Inflammatory macrophage treated with lipopolysaccharide for 4 hours (primary cell): ENCODE data around the gene SYCE1.
A peak's percentile ranks its signal among the peaks of the same experiment; 100 is the strongest.
"Not testable (repeated sequence)": the region's sequence is repeated elsewhere in the genome, so short reads cannot be mapped to it uniquely, and the experiment has no call there.

ENCODE experiments used
- DNase-seq: peaks from one replicate; pipeline ENCODE4 v3.0.0-alpha.2; 2020

The SYCE1 gene

DNA sequence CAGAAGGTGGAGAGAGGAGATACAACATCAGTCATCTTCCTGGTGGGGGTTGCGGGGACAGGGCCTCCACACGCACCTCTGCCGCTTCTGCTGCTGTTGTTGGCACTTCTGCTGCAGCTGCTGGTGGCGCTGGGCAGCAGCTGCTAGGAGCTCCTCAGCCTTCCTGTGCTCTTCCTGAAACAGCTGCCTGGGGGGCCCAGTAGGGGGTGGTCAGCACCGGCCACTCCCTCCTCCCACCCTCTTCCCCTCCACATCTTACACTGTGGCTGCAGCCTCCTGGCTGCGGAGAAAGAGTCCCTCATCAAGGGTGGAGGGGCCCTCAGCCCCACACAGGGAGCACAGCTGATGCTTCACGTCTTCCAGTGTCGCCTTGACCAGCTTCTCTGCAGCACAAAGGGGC, 9.9 kb downstream of the SYCE1 start:
- DNase-seq: no peak

DNA sequence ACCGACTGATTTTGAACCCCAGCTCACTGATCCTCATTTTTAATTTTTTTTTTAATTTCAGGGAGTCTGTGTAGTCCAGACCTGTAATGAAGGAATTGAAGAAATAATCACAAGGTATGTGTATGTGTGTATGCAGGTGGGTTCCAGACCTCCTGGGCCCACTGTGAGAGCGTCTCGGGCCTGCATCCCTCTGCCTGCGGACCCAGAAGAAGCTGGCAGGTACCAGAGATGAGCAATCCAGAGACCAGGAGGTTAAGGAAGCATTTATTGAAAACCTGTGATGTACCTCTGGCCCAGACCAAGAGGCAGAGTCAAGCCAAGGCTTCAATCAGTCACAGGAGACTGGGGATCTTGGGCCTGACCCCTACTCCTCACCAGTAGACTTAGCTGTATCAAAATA, 10.8 kb downstream of the SYCE1 start:
- DNase-seq: no peak

DNA sequence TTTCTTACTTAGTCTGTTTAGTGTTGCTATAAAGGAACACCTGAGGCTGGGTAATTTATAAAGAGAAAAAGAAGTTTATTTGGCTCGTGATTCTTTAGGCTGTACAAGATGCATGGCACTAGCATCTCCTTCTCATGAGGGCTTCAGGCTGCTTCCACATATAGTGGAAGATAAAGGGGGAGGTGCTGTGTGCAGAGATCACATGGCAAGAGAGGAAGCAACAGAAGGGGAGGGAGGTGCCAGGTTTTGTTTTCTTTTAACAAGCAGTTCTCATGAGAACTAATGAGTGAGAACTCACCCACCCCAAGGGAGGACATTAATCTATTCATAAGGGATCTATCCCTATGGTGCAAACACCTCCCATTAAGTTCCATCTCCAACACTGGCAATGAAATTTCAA, 20.9 kb downstream of the SYCE1 start:
- DNase-seq: no peak

DNA sequence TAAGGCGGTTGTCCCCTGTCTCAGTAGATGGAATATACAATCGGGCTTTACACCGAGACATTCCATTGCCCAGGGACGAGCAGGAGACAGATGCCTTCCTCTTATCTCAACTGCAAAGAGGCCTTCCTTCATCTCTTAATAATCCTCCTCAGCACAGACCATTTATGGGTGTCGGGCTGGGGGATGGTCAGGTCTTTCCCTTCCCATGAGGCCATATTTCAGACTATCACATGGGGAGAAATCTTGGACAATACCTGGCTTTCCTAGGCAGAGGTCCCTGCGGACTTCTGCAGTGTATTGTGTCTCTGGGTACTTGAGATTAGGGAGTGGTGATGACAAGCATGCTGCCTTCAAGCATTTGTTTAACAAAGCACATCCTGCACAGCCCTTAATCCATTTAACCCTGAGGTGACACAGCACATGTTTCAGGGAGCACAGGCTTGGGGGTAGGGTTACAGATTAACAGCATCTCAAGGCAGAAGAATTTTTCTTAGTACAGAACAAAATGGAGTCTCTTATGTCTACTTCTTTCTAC, 23.9 kb downstream of the SYCE1 start:
- not testable (repeated sequence) for DNase-seq

DNA sequence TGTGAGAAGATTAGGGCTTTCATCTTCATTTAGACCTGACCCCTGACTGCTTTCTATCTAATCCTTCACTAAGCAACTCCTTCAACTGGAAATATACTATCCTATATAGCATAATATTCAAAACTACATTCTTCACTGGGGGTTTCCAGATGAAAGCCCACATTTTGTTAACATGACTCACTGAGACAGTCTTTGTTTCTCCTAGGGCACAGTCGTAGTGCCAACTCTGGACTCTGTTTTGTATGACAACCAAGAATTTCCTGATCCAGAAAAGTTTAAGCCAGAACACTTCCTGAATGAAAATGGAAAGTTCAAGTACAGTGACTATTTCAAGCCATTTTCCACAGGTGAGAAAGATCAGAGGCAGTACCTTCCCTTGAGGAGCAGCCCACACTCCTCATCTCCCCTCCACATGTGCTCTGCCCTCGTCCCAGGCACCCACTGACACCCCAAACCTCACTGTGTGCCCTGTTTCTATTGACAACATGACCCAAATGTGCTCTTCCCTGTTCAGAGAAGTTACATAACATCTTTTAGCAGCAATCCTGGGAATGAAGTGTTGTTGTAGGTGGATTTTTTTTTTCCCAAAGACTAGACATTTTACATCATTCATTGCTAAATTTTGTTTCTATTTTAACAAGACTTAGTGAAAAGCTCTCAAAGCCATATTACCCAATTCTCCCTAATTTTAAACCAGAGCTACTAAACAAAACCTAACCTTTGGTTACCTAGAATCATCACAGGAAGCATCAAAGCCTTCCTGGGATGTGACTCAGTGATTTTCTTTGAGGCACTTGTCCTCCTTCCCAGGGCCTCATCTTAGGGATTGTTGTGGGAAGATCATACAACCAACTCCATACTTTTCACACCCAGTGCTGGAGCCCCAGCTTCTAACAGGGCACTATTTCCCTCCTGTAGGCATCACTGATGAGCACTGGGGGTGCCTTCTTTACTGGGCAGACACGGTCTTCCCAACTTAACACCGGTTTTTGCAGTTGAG, 27.5 kb downstream of the SYCE1 start:
- DNase-seq: no peak

DNA sequence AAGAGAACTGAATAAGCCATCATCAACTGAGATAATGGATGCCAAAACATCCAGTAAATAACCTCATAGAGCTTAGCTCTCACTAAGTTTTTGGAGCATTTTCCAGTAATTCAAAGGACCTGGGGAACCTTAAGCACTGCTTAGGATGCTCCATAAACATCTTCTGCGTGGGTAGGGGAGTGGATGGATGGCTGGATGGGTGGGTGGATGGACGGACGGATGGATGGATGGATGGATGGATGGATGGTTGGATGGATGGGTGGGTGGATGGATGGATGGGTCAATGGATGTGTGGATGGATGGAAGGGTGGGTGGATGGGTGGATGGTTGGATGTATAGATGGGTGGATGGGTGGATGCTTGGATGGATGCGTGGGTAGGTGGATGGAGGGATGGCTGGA, 29.2 kb downstream of the SYCE1 start:
- no peak for DNase-seq

DNA sequence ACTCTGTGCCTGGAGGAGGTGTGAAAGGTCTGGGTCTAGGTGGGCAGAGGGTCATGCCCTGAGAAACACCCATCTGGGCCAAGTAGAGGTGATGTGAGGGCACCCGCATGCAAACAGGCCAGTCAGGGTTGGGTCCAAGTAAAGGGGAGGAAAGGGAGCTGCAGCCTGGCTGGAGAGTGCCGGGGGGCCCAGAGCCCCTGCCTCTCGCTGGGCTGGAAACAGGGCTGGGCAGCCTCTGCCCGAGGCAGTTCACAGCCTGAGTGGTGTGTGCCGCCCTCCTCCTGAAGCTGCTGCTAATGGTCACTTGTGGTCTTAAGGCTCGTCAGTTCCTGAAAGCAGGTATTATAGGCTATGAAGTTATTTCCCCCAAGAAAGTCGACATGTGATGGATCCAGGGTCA, 31.0 kb downstream of the SYCE1 start:
- no peak for DNase-seq

DNA sequence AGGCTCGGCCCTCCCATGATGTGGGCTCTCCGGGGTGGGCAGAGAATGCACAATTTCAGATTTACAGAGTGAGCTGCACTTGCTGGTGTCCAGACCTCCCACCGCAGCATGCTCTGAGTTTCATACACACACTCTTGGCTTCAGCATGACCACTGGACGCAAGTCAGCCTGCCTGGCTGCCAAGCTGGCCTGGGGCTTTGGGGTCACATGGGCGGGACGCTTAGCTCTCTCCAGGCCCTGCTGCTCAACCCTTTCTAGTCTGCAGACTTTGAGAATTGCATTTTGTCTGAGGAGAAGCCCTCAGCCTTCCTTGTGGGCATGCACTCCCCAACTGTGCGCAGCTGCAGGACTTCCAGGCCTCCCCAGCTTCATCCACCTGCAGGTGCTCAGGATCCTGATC, 32.5 kb downstream of the SYCE1 start:
- no peak for DNase-seq

DNA sequence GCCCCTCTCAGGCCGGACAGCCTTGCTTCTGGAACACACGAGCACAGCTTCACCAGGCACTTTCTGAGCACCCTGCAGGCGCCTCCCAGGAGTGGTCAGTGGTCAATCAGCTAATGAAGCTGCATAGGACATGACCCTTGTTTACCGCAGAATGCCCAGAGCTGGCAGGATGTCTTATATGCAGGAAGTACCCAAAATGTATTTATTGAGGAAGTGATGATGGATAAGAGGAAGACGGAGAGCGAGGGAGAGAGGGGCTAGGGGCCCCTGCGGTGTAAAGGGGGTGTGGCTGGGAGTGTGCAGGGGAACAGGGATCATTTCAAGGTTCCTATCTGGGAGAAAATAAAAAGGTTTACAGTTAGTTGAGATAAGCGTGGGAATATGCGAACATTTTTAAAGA, 34.9 kb downstream of the SYCE1 start:
- no peak for DNase-seq

DNA sequence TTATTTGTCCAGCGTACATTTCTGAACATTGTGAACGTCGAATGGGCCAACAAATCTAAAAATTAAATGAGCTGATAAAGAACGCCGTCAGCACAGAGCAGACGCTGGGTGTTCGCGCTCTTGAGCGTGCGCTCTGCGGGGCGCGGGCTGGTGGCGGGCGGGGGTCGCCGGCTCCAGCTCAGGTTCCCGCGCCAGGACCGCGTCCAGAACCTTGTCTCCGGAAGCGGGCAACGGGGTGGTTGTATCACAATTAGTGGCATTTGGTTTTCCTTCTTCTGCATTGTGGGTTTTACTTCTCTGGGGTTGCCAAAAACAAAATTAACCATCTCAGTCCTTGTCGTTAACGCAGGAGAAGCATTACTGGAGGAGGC, 35.8 kb downstream of the SYCE1 start:
- DNase-seq: no peak

DNA sequence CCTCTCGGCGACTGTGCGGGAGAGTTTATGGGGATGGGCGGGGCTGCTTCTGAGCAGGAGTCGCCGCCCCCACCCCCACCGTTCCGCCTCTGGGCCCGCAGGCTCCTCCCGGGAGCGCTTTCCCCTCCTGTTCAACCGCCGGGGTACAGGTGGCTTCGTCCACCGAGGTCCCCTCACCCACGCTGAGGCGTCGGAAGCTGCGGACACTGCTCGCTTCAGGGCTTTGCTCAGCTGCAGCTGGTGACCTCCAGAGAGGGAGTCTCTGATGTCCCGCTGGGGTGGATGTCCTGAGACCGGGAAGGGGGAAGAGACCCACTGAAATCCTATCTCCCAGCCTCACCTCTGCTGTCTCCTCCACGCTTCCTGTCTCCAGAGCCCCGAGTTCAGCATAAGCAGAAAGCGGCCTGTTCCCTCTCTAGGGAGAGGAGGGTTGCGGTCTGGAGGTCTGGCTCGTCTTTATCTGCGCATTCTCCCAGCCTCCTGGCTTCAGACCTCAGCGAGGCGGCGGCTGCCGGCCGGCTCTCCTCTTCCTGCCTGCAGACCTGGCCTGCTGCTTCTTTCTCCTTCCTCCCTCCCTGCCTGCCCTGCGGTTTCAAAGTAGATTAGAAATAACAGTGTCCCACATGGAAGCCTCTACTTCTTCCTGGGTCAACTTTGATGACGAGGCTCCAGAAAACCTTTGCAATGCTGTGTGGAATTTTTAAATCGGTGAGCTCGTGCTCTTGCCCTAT, 36.4 kb downstream of the SYCE1 start:
- no peak for DNase-seq

DNA sequence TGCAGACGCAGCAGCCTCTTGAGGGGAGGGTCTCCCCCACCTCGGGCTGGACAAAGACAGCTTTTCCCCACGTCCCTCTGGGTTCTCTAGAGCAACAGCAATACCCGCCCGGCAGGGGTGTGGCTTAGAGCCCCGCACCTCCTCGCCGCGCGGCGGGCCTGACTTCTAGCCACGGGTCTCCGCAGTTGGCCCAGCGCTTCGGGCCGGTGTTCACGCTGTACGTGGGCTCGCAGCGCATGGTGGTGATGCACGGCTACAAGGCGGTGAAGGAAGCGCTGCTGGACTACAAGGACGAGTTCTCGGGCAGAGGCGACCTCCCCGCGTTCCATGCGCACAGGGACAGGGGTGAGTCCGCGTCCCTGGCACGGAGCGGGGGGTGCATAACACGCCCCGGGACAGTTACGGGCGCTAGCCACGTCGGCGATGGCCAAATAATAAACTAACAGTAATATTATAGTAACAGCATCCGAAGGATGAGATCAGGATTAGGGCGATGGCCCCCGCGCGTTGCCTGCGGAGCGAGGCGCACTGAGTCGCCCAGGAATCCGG, 37.0 kb downstream of the SYCE1 start:
- no peak for DNase-seq

DNA sequence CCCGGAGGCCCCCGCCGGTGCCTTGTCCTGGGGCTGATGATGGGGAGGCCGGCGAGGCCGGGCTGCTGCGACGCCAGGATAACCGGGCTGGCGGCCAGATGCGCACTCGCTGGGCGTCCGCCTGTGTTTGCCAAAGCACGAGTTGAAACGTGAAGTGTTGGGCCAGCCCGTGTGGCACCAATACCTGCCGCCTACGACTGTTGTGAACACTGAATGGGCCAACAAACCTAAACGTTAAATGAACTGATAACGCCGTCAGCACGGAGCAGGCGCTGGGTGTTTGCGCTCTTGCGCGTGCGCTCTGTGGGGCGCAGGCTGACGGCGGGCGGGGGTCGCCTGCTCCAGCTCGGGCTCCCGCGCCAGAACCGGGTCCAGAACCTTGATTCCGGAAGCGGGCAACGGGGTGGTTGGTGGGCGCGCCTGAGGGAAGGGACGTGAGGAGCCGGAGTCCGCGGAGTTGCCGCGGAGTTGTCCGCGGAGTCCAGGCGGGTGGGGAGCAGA, 37.6 kb downstream of the SYCE1 start:
- DNase-seq: no peak

DNA sequence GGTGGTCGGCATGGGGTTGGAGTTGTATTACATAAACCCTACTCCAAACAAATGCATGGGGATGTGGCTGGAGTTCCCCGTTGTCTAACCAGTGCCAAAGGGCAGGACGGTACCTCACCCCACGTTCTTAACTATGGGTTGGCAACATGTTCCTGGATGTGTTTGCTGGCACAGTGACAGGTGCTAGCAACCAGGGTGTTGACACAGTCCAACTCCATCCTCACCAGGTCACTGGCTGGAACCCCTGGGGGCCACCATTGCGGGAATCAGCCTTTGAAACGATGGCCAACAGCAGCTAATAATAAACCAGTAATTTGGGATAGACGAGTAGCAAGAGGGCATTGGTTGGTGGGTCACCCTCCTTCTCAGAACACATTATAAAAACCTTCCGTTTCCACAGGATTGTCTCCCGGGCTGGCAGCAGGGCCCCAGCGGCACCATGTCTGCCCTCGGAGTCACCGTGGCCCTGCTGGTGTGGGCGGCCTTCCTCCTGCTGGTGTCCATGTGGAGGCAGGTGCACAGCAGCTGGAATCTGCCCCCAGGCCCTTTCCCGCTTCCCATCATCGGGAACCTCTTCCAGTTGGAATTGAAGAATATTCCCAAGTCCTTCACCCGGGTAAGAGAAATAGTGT, 38.3 kb downstream of the SYCE1 start, which contains the start of gene CYP2E1:
TSS of gene CYP2E1 (plus strand) at position 407 of the 632 bp plus-strand sequence. CDS start at position 440, 33 bp downstream.
- DNase-seq: no peak

DNA sequence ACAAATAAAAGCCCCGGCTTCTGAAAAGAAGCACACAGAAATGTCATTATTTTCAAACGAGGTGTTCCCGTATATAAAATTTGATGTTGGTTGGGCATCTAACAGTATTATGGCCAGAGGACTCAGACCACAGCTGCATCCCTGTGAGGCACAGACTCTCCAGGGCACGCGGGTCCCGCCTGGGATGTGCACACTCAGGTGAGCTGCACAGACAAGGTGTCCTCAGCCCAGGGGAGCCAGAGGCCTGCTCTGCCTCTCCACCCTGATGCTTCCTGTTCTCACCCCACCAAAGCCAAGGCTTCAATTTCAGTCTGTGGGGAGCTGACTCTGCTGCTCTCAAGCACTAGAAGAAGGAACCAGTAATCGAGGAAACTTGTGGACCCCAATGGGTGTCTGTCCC, 39.9 kb downstream of the SYCE1 start:
- no peak for DNase-seq

DNA sequence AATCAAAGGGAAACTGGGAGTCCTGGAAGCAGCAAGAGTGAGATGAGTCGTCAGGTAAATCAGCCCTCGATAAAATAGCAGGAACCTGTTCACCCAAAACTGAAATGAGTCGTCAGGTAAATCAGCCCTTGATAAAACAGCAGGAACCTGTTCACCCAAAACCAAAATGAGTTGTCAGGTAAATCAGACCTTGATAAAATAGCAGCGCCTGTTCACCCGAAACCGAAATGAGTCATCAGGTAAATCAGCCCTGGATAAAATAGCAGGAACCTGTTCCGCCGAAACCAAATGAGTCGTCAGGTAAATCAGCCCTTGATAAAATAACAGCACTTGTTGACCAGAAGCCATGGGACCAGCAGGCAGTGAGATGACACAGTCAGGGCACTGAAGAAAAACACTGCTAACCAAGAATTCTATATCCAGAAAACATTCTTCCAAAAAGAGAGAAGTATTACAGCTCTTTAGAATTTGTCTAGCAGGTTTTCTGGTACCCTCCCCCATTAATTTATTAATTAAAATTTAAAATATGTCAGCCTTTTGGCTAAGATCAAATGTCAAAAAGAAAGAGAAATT, 41.7 kb downstream of the SYCE1 start:
- DNase-seq: no peak

DNA sequence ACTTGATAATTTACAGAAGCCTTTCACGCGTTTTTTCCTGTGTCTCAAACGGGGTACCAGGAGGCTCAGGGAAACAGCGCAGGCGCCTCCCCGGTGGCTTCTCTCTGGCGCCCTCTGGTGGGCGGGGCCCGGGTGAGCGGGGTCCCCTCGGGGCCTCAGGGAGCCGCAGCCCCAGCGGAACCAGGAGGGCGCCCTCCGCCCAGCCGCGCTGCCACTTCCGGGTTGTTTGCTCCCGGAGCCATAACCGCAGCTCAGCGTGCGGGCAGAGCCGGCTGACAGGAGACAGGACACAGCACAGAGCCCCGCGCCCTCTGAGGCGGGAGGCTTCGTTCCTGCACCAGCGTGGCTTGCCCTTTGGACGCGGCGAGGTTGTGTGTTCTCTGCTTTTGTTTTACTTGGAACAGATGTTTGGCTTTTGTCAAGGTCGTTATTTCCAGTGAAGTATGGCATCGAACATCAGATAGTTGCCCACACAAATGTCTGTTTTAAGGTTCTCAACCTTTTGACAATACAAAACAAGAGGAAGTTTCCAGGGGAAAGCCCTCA, 45.1 kb downstream of the SYCE1 start:
- peak; percentile 59 for DNase-seq

DNA sequence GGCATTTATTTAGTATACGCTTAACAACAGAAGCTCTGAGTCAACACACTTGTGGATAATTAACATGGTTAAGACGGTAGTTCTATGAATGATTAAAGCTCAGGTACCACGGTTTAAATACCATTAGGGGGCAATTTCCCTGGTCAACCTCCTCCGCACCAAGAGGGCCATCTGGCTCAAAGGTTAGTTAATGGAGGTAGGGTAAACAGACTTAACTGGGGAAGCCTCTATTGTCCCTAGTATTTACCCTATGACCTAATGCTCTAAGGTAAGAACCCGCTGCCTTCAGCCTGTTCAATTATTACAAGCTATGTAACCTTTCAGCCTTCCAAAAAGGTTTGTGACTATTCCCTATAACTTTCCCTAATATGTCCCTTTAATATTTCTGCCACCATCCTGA, 46.9 kb downstream of the SYCE1 start:
- DNase-seq: not testable (repeated sequence)

DNA sequence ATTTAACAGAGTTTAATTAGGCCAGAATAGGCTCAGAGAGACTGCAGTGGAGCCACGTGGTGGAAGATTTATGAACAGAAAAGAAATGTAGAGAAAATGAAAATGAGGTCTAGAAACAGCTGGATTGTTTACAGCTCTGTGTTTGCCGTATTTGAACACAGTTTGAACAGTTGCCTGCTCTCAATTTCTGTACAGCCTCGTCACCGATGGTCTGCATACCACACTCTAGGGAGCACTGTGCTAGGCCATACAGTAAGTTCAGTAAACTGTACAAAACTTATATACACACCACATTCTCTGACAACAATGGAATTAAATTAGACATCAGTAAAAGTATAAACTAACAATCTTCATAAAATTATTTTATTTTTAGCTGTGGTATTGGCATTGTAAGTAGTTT, 49.3 kb downstream of the SYCE1 start:
- DNase-seq: no peak

DNA sequence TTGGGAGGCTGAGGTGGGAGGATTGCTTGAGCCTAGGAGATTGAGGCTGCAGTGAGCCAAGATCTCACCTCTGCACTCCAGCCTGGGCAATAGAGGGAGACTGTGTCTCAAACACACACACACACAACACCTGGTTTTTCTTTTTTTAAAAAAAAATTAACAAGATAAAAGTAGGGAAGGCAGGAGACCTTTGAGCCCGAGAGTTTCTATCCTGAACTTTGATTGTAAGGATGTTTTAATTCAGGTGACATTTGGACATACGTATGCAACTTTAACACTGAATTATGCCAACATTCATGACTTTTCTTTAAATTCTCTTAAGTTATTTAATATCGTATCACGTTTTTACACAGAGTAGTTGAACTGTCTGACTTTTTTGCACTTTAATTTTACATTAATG, 49.9 kb downstream of the SYCE1 start:
- DNase-seq: no peak

DNA sequence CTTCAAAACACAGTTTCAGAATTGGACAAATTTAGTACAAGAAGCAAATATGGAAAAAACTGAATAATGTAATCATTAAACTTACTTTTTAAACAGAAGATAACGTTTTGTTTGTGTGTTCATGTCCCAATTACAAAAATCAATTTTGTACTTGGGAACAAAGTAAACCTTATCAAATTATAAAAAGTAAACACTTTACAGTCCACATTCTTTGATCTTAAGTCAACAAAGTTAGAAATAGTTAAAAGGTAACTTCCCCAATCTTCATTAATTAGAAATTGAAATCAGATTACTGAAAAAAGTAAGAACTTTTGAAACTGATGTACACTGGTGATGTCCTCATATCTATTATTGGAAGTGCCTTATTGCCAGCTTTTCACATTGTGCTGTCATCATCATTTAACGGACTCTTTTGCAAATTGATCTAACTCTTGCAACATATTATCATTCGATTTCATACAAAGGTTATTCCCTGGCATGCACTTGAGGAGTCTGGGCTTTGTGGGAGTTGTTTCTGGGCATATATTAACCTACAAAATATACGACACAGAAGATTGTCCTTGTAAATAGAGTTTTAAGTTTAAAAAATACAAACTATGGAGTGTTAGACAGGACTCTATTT, 53.4 kb downstream of the SYCE1 start:
- DNase-seq: no peak

DNA sequence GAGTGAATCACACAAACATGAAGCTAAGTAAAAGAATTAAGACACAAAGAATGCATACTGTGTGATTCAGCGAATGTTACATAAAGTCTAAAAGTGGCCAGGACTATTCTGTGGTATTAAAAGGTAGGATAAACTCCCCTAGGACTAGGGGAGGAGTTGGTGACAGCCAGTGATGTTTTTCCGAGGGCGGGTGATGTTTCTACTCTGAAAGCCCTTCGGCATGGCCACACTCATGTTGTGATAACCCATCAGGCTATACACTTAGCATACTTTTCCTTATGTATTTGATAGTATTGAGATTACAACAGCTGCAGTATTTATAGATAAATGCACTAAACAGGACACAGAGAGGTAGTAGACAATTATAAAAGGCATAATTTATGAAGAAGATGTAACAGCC, 54.0 kb downstream of the SYCE1 start:
- DNase-seq: no peak
